Activated CD4-positive, CD25-positive, alpha-beta regulatory T cell treated with anti-CD3 and anti-CD28 coated beads, Interleukin-2, amount 50 U/mL, for 24 hours (primary cell): Measurements from ENCODE around the gene NEK2.
"Not testable (repeated sequence)": the region's sequence is repeated elsewhere in the genome, so short reads cannot be mapped to it uniquely, and the experiment has no call there.

Source experiments
- ATAC-seq, 2 donors: fragments of 150-1000 bp; cut with Tn5 transposase; one replicate each; pipeline ENCODE4 v1.10.0; 2021; ENCODE audit warnings: mild to moderate bottlenecking in 1 of 2, moderate library complexity in 1 of 2

The NEK2 gene

DNA sequence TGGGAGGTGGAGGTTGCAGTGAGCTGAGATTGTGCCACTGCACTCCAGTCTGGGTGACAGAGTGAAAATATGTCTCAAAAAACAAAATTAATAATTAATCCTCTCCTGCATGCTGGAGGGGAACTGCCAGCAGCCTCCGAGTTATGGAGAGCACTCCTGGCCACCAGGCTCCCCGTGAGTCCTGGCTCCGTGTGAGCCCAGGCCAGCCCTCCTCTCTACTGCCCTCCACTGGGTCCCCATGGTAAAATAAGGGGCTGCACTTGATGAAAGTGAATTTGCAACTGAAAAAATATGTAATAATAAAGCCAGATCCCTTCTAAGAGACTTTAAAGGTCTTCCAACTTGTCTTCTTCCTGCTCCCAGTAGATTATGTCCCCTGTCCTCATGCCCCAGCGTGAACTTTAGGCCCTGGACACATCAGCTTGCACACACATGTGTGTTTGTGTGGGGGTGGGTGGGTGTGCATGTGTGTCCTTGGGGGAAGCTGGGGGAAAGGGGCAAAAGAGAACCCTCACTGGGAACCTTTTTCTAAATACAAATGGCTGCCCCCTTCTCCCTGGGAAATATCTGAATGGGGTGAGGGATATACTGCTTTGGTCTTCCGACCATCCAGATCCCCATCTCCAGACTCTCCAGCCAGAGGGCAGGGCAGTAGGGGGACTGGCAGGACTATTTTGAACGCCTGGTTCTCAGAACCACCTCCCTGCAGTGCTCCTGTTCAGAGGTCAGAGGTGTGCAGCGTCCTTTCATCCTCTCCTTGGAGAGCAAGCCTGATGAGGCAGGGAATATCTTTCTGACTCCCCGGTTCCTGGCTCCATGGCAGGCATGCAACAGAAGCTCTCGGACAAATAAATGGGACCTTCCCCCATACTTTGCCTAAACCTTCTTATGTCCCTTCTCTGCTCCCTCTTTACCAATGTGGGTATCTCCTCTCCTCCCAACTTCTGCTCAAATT lies 26.2 kb downstream of the NEK2 start:
- no peak for ATAC-seq

DNA sequence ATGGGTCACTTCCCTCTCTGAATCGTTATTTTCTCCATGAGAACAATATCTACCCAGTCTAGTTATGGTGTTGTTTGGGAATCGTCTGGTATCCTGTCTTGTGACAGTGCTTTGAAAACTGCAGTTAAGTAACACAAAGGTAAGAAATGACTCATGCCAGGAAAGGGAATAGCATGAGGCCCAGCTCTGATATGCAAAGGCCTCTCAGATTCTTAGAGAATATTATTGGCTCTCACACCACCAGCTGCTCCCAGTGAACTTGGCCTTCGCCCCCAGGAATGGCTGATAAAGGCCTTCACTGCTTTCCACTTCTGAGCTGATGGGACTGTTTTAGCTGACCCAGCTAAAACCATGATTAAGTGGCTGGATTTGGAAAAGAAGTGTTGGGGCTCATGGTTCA lies 27.1 kb downstream of the NEK2 start:
- no peak for ATAC-seq

DNA sequence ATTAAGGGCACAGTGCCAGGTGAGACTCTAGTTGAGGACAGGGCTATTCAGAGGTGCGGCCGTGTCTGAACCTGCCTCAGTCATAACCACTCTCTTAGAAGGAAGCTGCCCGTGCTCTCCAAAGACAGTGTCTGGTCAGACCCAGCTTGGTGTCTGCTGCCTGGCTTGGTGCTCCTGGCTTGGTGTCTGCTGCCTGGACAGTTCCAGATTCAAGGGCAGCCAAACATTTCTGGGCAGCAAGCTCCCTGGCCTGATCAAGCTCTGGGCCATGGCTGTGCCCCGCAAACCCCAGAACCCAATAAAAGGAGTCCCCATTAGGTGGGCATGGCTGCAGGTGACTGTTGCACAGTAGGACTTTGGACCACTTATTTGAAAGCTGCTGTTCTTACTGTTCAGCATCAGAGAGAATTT lies 27.7 kb downstream of the NEK2 start:
- ATAC-seq: no peak

DNA sequence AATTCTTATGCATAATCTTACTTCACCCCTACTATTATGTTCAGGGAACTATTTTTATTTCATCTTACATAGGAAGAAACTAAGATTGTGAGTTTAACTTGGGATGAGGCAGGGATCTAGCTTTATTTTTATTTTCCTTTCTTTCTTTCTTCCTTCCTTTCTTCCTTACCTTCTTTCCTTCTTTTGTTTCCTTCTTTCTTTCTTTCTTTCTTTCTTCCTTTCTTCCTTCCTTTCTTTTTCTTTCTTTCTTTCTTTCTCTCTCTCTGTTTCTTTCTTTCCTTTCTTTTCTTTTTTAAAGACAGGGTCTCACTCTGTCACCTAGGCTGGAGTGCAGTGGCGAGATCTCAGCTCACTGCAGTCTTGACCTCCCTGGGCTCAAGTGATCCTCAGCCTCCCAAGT lies 28.9 kb downstream of the NEK2 start:
- ATAC-seq: no peak

DNA sequence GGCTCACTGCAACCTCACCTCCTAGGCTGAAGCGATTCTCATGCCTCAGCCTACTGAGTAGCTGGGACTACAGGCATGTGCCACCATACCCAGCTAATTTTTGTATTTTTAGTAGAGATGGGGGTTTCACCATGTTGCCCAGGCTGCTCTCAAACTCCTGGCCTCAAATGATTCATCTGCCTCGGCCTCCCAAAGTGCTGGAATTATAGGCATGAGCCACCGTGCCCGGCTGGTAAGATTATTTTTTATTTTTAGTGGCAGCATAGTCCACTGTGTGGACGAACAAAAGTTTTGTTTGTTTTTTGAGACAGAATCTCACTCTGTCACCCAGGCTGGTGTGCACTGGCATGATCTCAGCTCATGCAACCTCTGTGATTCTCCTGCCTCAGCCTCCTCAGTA lies 29.8 kb downstream of the NEK2 start:
- not testable (repeated sequence) for ATAC-seq

DNA sequence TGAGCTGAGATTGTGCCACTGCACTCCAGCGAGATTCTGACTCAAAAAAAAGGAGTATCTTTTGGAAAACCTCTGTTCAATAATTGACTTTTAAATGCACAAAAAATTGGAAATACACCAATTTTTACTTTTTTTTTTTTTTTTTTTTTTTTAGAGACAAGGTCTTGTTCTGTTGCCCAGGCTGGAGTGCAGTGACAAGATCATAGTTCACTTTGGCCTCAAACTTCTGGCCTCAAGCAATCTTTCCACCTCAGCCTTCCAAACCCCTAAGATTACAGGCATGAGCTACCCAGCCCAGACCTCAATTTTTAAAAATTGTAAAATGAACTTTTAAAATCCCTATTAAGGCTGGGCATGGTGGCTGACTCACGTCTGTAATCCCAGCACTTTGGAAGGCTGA lies 30.8 kb downstream of the NEK2 start:
- no peak for ATAC-seq

DNA sequence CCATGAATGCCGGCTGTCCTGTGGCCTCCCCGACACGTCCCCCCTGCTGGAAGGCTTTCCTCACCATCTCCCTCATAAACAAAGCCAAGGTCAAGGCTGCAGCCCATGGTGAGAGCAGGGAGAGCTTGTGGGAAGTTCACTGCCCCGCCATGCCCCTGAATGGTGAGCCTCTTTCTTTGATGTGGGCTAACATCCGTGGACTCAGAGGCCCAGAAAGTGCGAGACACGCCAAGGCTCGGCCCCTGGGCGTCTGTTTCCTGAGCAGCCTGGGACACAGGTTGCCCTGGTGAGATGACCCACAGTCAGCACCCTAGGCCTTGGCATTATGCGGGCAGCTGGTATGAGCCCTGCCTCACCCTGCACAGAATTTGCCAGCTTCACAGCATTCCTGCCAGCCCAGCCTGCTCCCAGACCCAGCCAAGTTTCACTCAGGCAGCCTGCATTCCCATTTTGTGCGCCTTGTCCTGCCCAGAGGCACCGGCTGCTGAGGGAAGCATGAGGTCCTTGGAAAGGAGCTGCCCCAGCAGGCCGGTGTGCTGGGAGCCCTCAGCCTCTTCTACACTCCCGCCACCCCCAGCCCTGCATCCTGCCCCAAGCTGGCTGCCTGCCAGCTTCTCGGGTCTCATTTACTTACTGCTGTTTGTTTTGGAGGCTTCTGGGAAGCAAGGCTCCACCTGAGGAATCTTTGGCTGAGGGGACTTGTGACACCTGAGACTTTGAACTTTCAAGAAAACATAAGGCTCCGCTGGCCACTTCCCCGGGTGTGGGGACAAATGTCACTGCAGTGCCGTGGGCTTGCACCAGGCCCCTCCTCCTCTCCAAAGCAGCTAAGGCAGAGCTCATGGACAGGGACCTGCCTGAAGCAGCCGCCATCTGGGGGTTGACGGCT lies 31.9 kb downstream of the NEK2 start:
- no peak for ATAC-seq

DNA sequence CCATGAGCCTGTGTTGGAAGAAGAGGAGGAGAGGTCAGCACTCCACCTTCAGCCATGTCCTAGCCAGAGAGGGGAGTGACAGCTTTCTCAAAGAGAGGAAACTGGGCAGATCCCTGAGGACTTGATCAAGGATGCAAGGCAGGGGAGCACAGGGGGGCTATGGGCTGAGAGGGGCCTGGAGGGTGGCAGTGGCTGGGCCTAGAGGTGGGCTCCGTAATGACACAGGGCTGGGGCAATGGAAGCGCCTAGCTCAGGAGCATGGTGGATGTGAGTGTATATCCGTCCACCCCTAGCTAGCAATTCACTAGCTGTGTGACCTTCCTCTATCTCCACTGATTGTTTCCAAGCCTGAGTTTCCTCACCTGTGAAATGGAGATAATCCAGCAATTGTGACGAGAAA lies 32.6 kb downstream of the NEK2 start:
- ATAC-seq: no peak

DNA sequence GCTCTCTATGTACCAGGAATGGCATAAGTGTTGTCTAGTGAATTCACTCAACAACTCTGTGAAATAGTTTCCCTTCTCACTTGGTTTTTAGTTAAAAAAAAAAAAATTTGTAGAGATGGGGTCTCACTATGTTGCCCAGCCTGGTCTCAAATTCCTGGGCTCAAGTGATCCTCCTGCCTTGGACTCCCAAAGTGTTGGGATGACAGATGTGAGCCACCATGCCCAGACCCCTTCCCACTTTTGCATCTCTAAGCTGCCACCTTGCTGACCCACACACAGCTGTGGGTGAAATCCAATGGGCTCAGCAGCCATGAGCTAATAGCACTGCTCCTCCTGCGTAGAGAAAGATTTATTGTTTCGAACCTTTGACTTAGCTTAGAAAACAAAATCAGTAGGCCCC lies 33.5 kb downstream of the NEK2 start:
- ATAC-seq: no peak

DNA sequence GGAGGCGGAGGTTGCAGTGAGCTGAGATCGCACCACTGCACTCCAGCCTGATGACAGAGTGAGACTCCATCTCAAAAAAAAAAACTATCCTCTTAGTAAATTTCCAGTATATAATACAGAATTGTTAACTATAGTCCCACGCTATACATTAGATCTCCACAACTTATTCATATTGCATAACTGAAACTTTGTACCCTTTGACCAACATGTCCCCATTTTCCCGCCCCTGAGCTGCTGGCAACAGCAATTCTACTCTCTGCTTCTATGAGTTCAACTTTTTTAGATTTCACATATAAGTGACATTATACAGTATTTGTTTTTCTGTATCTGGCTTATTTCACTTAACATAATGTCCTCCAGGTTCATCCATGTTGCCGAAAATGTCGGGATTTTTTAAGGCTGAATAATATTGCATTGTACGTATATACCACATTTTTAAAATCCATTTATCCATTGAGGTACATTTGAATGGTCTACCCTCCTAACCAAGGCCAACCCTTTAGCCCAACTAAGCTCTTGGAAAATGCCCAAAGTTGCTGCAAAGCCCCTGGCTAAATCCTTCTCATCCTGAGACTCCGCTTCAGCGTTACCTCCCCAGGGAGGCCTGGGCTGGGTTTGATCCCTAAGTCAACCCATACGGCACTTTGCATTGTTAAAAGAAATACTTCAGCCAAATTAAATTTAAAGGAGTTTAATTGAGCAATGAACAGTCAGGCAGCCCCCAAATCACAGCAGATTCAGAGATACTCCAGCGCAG lies 34.2 kb downstream of the NEK2 start:
- no peak for ATAC-seq

DNA sequence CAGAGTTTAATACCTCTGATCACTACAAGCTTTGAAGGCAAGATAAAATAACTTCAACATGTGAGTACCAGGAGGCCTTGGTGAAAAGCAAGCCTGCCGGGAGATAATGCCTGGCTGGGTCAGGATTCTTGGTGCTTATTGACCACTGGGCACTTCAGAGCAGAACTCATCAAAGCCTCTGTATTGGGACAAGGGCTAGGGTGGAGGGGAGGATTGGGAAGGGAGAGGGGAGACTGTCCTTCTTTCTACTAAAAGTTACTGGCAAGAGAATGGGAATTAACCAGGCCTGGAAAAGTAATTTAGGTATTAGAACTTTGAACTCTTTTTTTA lies 35.2 kb downstream of the NEK2 start:
- ATAC-seq: no peak

DNA sequence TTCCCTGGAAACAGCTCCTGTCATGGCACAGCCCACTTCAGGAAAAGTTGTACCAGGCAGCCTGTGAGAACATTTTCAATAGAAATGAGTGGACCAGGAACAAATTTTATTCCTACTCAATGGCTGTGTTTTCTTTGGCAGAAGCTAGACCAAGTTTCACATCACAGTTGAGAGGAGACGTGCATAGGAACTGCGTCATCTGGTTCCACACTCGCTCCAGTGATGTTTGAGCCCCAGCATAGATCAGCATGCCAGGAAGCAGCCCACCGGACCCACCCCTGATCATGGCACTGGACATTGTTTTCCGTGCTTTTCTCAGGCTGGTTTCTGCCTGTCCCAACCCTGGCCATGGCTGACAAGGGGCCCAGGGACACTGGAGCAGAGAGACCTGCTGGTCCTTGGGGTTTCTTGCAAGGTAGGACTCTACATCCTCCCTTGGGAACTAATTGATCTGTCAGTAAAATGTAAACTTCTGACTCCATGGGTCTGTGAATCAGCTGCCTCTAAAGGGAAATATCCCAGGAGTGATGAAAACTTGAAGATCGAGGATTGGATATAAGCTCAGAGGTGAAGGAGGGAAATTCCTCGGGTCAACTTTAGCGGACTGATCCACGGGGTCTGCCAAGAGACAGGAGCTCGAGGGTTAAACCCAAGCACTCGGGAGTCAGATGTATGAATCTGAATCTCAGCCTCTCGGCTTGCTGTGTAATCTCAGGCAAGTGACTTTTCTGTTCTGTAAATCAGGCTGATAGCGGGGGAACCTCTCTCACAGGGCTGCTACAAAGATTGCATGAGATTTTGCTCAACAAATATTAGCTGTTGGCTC lies 35.7 kb downstream of the NEK2 start:
- ATAC-seq: no peak

DNA sequence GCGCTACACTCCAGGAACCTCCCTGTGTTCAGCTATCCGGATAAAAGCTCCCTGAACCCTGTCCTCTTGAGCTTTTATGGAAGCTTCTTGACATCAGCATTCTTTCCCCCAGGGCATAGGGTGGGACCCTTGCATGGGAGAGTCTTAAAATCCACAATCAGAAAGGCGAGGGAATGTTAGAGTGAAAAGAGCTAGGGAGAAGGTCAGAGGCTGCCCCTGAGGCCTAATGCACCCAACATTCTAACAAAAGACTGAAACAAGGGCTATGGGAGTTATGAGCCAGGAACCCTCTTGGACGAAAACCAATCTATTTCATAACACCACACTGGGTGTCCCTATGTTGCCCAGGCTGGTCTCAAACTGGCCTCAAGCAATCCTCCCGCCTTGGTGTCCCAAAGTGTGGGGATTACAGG lies 36.7 kb downstream of the NEK2 start:
- no peak for ATAC-seq

DNA sequence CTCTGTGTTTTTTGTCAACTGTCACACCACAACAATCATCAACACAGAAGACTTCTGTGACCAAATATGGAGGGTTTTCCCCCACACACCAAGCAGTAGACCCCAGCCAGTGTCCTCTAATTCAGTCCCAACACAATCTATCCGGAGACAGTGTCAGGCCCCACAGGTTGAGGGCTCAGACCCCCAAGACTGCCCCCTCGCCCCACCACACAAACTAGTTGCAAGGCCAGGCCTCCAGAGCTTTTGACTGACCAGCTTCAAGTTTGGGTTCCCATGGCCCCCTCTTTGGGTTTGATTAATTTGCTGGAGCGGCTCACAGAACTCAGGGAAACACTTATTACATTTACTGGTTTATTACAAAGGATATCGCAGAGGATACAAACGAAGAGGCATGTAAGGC lies 37.2 kb downstream of the NEK2 start:
- ATAC-seq: no peak

DNA sequence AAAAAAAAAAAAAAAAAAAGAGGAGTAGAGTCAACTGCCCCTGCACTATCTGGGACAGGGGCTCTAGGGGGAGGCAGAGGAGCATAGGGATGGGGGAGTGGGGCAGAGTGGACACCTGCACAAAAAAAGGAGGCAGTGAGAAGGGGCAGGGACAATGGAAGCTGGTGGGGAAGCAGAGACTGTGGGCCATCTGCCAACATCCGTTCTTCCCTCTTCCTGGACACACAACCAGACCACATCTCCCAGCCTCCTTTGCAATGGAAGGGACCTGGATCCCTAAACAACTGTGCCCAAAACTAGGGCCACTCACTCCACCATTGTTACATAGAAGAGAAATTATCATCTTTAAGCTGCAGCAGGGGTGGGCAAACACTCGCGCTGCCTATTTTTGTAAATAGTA lies 38.4 kb downstream of the NEK2 start:
- ATAC-seq: no peak

DNA sequence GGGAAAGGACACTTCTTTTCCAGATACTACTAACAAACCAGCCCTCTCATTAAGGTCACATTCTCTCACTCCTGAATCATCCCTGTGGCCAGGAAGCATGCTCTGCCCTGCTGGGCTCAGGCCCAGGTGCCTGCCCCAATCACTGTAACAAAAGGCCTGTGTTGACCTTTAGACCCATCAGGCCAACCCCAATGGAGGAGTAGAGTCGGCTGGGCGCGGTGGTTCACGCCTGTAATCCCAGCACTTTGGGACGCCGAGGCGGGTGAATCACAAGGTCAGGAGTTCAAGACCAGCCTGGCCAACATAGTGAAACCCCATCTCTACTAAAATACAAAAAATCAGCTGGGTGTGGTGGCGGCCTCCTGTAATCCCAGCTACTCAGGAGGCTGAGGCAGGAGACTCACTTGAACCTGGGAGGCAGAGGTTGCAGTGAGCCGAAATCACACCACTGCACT lies 38.8 kb downstream of the NEK2 start:
- not testable (repeated sequence) for ATAC-seq

DNA sequence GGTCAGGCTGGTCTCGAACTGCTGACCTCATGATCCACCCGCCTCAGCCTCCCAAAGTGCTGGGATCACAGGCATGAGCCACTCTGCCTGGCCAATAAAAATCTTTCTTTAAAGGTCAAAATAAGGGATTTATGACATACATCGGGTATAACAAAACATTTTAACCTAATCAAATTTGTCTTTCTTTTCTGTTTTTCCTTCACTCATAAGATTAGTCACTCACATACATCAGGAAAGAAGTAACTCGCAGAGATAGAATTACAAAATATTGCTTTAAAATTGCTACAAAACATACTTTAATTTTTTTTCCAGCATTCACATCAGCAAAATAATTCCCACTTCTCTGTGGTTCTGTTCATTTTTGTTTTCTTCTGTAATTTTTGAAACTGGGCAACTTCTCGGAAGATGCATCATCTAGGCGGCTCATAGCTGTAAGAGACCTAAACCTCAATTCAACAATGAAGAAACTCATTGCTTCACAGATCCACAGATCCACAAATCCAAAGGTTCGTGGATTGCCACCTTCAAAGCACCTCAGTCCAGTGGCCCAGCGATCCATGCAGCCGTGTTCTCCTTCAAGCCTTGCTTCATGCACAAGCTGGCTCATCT lies 39.7 kb downstream of the NEK2 start:
- no peak for ATAC-seq

DNA sequence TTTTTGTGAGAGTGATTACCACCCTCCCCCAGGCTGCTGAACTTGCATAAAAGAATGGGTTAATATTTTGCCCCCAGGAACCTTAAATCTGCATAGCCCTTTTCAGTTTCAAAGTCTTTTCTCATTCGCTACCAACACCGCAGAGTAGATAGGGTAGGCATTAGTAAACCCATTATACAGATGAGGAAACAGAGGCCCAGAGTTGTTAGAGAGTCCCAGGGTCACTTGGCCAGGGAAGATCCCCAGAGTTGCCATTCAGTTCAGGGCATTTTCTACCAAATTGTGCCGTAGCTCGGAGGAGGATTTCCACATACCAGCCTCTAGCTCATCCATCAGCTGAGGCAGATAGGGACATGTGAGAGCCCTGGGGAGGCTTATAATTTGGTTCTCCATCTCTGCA lies 40.5 kb downstream of the NEK2 start:
- no peak for ATAC-seq

DNA sequence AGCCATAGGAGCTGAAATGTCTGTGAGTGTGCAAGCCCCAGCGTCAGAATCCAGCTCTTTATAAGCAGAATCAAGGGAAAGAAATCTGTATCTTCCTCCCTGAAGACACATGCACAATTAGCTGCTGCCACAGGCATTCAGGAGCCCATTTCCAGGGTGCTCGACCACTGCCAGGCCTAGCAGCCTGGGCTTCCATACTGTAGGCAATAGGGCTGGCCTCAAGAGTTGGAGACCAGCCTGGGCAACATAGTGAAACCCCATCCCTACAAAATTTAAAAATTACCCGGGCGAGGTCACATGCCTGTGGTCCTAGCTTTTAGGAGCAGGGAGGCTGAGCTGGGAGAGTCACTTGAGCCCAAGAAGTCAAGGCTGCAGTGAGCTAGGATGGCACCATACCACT lies 41.0 kb downstream of the NEK2 start:
- ATAC-seq: no peak

DNA sequence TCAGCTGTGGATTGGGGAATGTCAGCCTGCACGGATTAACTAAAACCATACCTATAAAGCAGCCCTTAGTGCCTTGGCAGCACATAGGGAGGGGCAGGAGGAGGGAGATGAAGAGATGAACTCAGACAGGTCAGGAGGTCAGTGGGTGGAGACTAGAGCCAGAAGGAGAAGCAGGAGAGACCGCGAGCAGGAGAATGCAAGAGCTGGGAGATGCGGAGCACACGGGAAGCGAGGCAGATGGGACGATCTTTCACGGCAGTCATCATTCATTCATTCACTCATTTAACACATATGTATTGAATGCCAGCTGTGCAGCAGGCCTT lies 41.9 kb downstream of the NEK2 start:
- ATAC-seq: no peak

DNA sequence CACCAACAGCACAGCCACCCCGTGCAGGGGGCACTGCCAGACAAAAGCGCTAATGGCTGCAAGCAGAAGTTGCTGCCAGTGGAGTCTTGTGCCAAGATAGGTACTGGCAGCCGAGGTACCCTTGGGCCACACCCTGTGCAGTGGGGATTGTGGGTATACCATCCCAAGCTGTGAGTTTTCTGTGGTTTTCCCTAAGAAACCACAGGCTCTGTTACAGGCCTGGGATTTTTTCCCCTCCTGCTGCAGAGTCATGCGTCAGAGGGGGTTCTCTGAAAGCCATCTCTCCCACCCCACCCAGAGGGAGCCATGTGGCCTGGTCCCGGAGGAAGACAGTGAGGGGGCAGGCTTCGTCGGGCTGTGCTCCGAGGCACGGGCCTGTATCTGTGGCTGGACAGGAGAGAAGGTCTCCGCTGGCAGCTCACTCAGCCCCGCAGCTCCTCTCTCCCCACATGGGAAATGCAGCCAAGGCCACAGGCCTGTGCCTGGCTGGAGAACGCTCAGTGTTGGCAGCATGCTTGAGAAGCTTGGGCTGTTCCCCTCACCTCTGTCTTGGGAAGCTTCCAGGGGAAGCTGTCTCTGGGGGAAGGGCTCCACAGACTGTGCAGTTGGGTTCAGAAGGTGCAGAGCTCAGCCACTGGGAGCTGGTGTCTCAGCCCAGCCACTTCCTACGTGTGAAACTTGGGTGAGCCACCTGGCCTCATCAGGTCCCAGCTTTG lies 42.5 kb downstream of the NEK2 start:
- no peak for ATAC-seq
